IMR-90 (cell line): ENCODE data around the gene ERMAP. TPM values are rescaled to one million over a fixed set of nuclear protein-coding genes. Genes with fewer than 3 reads are reported as not detected.

Source experiments
- ATAC-seq: fragments of 200-7000 bp; cut with Tn5 transposase; 2 replicates; pipeline ENCODE4 v1.9.1; 2020; ENCODE audit warnings: low read depth, mild to moderate bottlenecking, moderate library complexity
- BruUV-seq: library from RNA; stranded (reverse); fragments of 400-500 nt; replicated peaks from 2 replicates; lab custom pipeline; 2021; lab: Mats Ljungman, UMichigan
- CTCF ChIA-PET: fragments of 300-600 bp; formaldehyde crosslinking; extraction: SDS; loops from one replicate; lab custom pipeline; 2021; ENCODE audit warnings: antibody characterized with exemption; lab: Yijun Ruan, JAX
- POLR2A ChIA-PET: fragments of 300-600 bp; sonication (Branson Sonifier 250); formaldehyde crosslinking; loops from one replicate; lab custom pipeline; 2022; ENCODE audit warnings: antibody characterized with exemption; ENCODE audit not compliant: unreplicated experiment; lab: Charles Lee
- DNase-seq: peaks from one replicate; pipeline ENCODE4 v3.0.0; 2013
- H2AFZ ChIP-seq: replicated peaks from 2 replicates; pipeline ENCODE3; 2013; ENCODE audit warnings: low read length, mild to moderate bottlenecking; ENCODE audit not compliant: poor library complexity
- H2AK5ac ChIP-seq: 2 replicates; pipeline ENCODE4 v1.6.1; 2013; ENCODE audit warnings: low read depth, low read length, inconsistent platforms
- H2AK9ac ChIP-seq: replicated peaks from 2 replicates; pipeline ENCODE3; 2013; ENCODE audit warnings: mild to moderate bottlenecking, low read depth, low read length, moderate library complexity; ENCODE audit not compliant: poor library complexity
- H2BK120ac ChIP-seq: 2 replicates; pipeline ENCODE4 v1.6.1; 2013; ENCODE audit warnings: low read depth, low read length, inconsistent platforms
- H2BK15ac ChIP-seq: 3 replicates; pipeline ENCODE4 v1.6.1; 2013; ENCODE audit warnings: low read depth, low read length, inconsistent platforms
- H2BK20ac ChIP-seq: 2 replicates; pipeline ENCODE4 v1.6.1; 2013; ENCODE audit warnings: low read depth, mild to moderate bottlenecking, inconsistent platforms, low read length, moderate library complexity
- H2BK5ac ChIP-seq: 2 replicates; pipeline ENCODE4 v1.6.1; 2013; ENCODE audit warnings: mild to moderate bottlenecking, low read depth, low read length, inconsistent platforms; ENCODE audit not compliant: poor library complexity, severe bottlenecking
- H3K14ac ChIP-seq: replicated peaks from 2 replicates; pipeline ENCODE4 v1.6.1; 2013; ENCODE audit warnings: low read depth, low read length, inconsistent platforms
- H3K18ac ChIP-seq: 2 replicates; pipeline ENCODE4 v1.6.1; 2013; ENCODE audit warnings: low read depth, low read length, control low read depth
- H3K23ac ChIP-seq: 2 replicates; pipeline ENCODE4 v1.6.1; 2013; ENCODE audit warnings: low read depth, low read length, inconsistent platforms
- H3K27ac ChIP-seq: 2 replicates; pipeline ENCODE4 v1.5.1; 2013; ENCODE audit warnings: mild to moderate bottlenecking, control low read depth, low read length; ENCODE audit not compliant: insufficient read depth
- H3K27me3 ChIP-seq: 2 replicates; pipeline ENCODE4 v1.6.1; 2013; ENCODE audit warnings: low read length; ENCODE audit not compliant: control insufficient read depth, insufficient read depth
- H3K36me3 ChIP-seq: 2 replicates; pipeline ENCODE4 v1.6.1; 2013; ENCODE audit warnings: low read length, mixed read lengths; ENCODE audit not compliant: control insufficient read depth, insufficient read depth
- H3K4ac ChIP-seq: 2 replicates; pipeline ENCODE4 v1.6.1; 2013; ENCODE audit warnings: low read depth, low read length, inconsistent platforms
- H3K4me1 ChIP-seq: 2 replicates; pipeline ENCODE4 v1.6.1; 2013; ENCODE audit warnings: low read length, mixed read lengths; ENCODE audit not compliant: control insufficient read depth, insufficient read depth
- H3K4me2 ChIP-seq: 2 replicates; pipeline ENCODE4 v1.6.1; 2013; ENCODE audit warnings: low read depth, mild to moderate bottlenecking, control low read depth, low read length, moderate library complexity
- H3K4me3 ChIP-seq: 2 replicates; pipeline ENCODE4 v1.5.1; 2013; ENCODE audit warnings: low read depth, mild to moderate bottlenecking, control low read depth, low read length, moderate library complexity; ENCODE audit not compliant: insufficient read depth
- H3K56ac ChIP-seq: 2 replicates; pipeline ENCODE4 v1.6.1; 2013; ENCODE audit warnings: low read length, inconsistent platforms; ENCODE audit not compliant: insufficient read depth; ENCODE audit errors: extremely low read depth
- H3K79me1 ChIP-seq, 2 experiments: 2 replicates each; pipeline ENCODE4 v1.6.1; 2013; ENCODE audit warnings: low read length in 2 of 2, inconsistent platforms in 1 of 2, low read depth in 1 of 2
- H3K9ac ChIP-seq: 2 replicates; pipeline ENCODE4 v1.6.1; 2013; ENCODE audit warnings: low read depth, low read length, control low read depth
- H3K9me1 ChIP-seq: 2 replicates; pipeline ENCODE4 v1.6.1; 2013; ENCODE audit warnings: low read length, inconsistent platforms; ENCODE audit not compliant: insufficient read depth
- H3K9me3 ChIP-seq: 2 replicates; pipeline ENCODE4 v1.6.1; 2013; ENCODE audit warnings: low read length; ENCODE audit not compliant: control insufficient read depth, insufficient read depth
- H4K20me1 ChIP-seq: 2 replicates; pipeline ENCODE4 v1.6.1; 2013; ENCODE audit warnings: low read length, inconsistent platforms; ENCODE audit not compliant: insufficient read depth
- H4K5ac ChIP-seq: 2 replicates; pipeline ENCODE4 v1.6.1; 2013; ENCODE audit warnings: mild to moderate bottlenecking, low read depth, low read length, control low read depth
- H4K8ac ChIP-seq, 2 experiments: 2 replicates each; pipeline ENCODE4 v1.6.1; 2013; ENCODE audit warnings: low read depth in 2 of 2, low read length in 2 of 2, control low read depth in 1 of 2, inconsistent platforms in 1 of 2
- H4K91ac ChIP-seq: 2 replicates; pipeline ENCODE4 v1.6.1; 2013; ENCODE audit warnings: low read depth, low read length, inconsistent platforms; ENCODE audit not compliant: insufficient read depth
- BHLHE40 ChIP-seq: fragments of 150-350 bp; IDR thresholded peaks from 2 replicates; pipeline ENCODE4 v1.6.1; 2016; ENCODE audit warnings: mild to moderate bottlenecking, low read depth, low read length
- CEBPB ChIP-seq: IDR thresholded peaks from 2 replicates; pipeline ENCODE4 v1.6.1; 2012; ENCODE audit warnings: low read depth, low read length, improper control_type of control experiment
- CHD1 ChIP-seq: IDR thresholded peaks from 2 replicates; pipeline ENCODE4 v1.6.1; 2012; ENCODE audit warnings: low read depth, low read length, improper control_type of control experiment
- FOS ChIP-seq: fragments of 150-350 bp; IDR thresholded peaks from 2 replicates; pipeline ENCODE4 v1.6.1; 2016; ENCODE audit warnings: low read depth, low read length
- MAFK ChIP-seq: IDR thresholded peaks from 2 replicates; pipeline ENCODE4 v1.6.1; 2012; ENCODE audit warnings: low read depth, low read length, improper control_type of control experiment
- MAZ ChIP-seq: IDR thresholded peaks from 2 replicates; pipeline ENCODE4 v1.6.1; 2012; ENCODE audit warnings: low read depth, mild to moderate bottlenecking, low read length, improper control_type of control experiment, moderate library complexity, borderline replicate concordance
- MXI1 ChIP-seq: IDR thresholded peaks from 2 replicates; pipeline ENCODE4 v1.6.1; 2012; ENCODE audit warnings: low read depth, mild to moderate bottlenecking, low read length, moderate library complexity, borderline replicate concordance
- NFE2L2 ChIP-seq: fragments of 150-350 bp; IDR thresholded peaks from 2 replicates; pipeline ENCODE4 v1.6.1; 2016; ENCODE audit warnings: low read depth, mild to moderate bottlenecking, low read length
- POLR2A ChIP-seq: IDR thresholded peaks from 2 replicates; pipeline ENCODE4 v1.6.1; 2012; ENCODE audit warnings: mild to moderate bottlenecking, low read depth, low read length
- RAD21 ChIP-seq: IDR thresholded peaks from 2 replicates; pipeline ENCODE4 v1.6.1; 2012; ENCODE audit warnings: low read length, improper control_type of control experiment
- RCOR1 ChIP-seq: IDR thresholded peaks from 2 replicates; pipeline ENCODE4 v1.6.1; 2012; ENCODE audit warnings: mild to moderate bottlenecking, low read length, improper control_type of control experiment; ENCODE audit not compliant: insufficient replicate concordance
- RFX5 ChIP-seq: IDR thresholded peaks from 2 replicates; pipeline ENCODE4 v1.8.0; 2012; ENCODE audit warnings: low read depth, mild to moderate bottlenecking, low read length, moderate library complexity
- SMC3 ChIP-seq: fragments of 150-350 bp; IDR thresholded peaks from 2 replicates; pipeline ENCODE4 v1.6.1; 2016; ENCODE audit warnings: low read depth, mild to moderate bottlenecking, antibody characterized with exemption, low read length, moderate library complexity
- USF2 ChIP-seq: fragments of 150-350 bp; IDR thresholded peaks from 2 replicates; pipeline ENCODE4 v1.6.1; 2017; ENCODE audit warnings: mild to moderate bottlenecking, antibody characterized with exemption, low read length, low read depth
- dilution Hi-C: fragments of 300-500 bp; cut with HindIII; formaldehyde crosslinking; loops from one replicate; pipeline ENCODE4 v1.14.3; 2018; ENCODE audit warnings: low sequenced_read_pairs; ENCODE audit not compliant: unreplicated experiment
- in situ Hi-C: fragments of 300-500 bp; cut with MboI; formaldehyde crosslinking; loops from 3 replicates; pipeline ENCODE4 v1.14.3; 2019; ENCODE audit warnings: low sequenced_read_pairs, inconsistent platforms, mixed read lengths
- intact Hi-C: fragments of 100-400 bp; cut with micrococcal nuclease; formaldehyde crosslinking; loops from 2 replicates; pipeline ENCODE4 v1.10.0; 2022
- polyA plus RNA-seq, 3 experiments: library from polyadenylated mRNA; depleted of rRNA; stranded (reverse); fragments of >200 nt; gene quantifications; 2 replicates each; pipeline ENCODE4 v1.2.3, GENCODE V29; 2012; ENCODE audit warnings: low replicate concordance in 1 of 3
- total RNA-seq: library from RNA; depleted of rRNA; stranded (reverse); fragments of >200 nt; gene quantifications from 2 replicates; pipeline ENCODE4 v1.2.3, GENCODE V29; 2012
- TF ChIP-seq, protein P1 (sequence below): conservative IDR thresholded peaks from 2 replicates; pipeline ENCODE4 v1.5.1; 2012; ENCODE audit warnings: mild to moderate bottlenecking, low read depth, low read length, improper control_type of control experiment
- TF ChIP-seq, protein P2 (sequence below): fragments of 150-350 bp; IDR thresholded peaks from 2 replicates; pipeline ENCODE4 v1.6.1; 2016; ENCODE audit warnings: low read depth, mild to moderate bottlenecking, low read length, moderate library complexity, borderline replicate concordance

Gene ERMAP
- total and polyA plus RNA-seq, 2 of the 4 experiments (the other 2 are of a cell fraction) = 5.0 to 7.2 TPM

DNA sequence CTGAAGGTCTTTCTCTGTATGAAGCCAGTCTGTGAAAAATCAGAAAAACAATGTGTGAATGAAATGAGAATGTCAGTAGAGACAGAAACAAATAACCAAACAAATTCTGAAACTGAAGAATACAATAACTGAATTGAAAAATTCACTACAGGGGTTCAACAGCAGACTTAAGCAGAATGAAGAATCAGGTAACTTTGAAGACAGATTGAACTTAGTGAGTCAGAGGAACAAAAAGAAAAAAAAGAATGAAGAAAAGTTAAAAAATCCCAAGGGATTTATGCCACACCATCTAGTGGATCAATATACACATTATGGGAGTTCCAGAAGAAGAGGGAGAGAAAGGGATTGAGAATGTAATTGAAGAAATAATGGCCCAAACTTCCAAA lies 44.1 kb downstream of the ERMAP start:
- intact Hi-C loops = no loop called here
- Histone ChIP-seq H3K4me3 (no peak overlapping the region), H3K23ac (no peak overlapping the region), H3K4me1 (no peaks in the 10 kb centered on the region), H2BK5ac (no peak overlapping the region), H3K36me3 (no peaks in the 10 kb centered on the region), H2BK120ac (no peak overlapping the region), H4K8ac (no peak overlapping the region), H4K5ac (no peak overlapping the region), H3K18ac (no peak overlapping the region), H3K9ac (no peak overlapping the region), H3K9me3 (peaks cover 8% of the 10 kb centered on the region), H3K27me3 (peaks cover 5% of the 10 kb centered on the region), H2BK20ac (no peak overlapping the region), H3K4me2 (no peak overlapping the region), H3K79me1 (no peaks in the 10 kb centered on the region), H2AK5ac (no peak overlapping the region), H3K56ac (no peak overlapping the region), H3K27ac (no peak overlapping the region), H3K14ac (no peak overlapping the region), H2AK9ac (no peak overlapping the region), H3K4ac (no peak overlapping the region), H3K9me1 (no peaks in the 10 kb centered on the region), H4K20me1 (no peaks in the 10 kb centered on the region), H4K91ac (no peak overlapping the region), H2AFZ (no peak overlapping the region), H2BK15ac (no peak overlapping the region)
- in situ Hi-C loops = no loop called here
- TF ChIP-seq RFX5 = no peak
- TF ChIP-seq, protein P1, sequence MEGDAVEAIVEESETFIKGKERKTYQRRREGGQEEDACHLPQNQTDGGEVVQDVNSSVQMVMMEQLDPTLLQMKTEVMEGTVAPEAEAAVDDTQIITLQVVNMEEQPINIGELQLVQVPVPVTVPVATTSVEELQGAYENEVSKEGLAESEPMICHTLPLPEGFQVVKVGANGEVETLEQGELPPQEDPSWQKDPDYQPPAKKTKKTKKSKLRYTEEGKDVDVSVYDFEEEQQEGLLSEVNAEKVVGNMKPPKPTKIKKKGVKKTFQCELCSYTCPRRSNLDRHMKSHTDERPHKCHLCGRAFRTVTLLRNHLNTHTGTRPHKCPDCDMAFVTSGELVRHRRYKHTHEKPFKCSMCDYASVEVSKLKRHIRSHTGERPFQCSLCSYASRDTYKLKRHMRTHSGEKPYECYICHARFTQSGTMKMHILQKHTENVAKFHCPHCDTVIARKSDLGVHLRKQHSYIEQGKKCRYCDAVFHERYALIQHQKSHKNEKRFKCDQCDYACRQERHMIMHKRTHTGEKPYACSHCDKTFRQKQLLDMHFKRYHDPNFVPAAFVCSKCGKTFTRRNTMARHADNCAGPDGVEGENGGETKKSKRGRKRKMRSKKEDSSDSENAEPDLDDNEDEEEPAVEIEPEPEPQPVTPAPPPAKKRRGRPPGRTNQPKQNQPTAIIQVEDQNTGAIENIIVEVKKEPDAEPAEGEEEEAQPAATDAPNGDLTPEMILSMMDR = no peak
- TF ChIP-seq CEBPB = no peak
- TF ChIP-seq RAD21 = no peak
- TF ChIP-seq CHD1 = no peak
- no peak for TF ChIP-seq SMC3
- no peak for TF ChIP-seq MAFK
- no peak for TF ChIP-seq BHLHE40
- TF ChIP-seq POLR2A = no peak
- TF ChIP-seq RCOR1 = no peak
- TF ChIP-seq MAZ = no peak
- no peak for TF ChIP-seq NFE2L2
- no peak for TF ChIP-seq FOS
- no peak for TF ChIP-seq MXI1
- TF ChIP-seq, protein P2, sequence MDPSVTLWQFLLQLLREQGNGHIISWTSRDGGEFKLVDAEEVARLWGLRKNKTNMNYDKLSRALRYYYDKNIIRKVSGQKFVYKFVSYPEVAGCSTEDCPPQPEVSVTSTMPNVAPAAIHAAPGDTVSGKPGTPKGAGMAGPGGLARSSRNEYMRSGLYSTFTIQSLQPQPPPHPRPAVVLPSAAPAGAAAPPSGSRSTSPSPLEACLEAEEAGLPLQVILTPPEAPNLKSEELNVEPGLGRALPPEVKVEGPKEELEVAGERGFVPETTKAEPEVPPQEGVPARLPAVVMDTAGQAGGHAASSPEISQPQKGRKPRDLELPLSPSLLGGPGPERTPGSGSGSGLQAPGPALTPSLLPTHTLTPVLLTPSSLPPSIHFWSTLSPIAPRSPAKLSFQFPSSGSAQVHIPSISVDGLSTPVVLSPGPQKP = no peak
- no peak for TF ChIP-seq USF2
- ATAC-seq (no peak), DNase-seq (no peak)
- BruUV-seq = no TSS peak
- ChIA-PET CTCF (interaction anchor here (0.6 kb wide), 1 partner anchor 10 kb away, joined by 3 read pairs; no protein-coding TSS in a partner anchor), POLR2A (no interaction called here)
- dilution Hi-C loops = no loop called here
